Stomach (tissue), 4 donors: ENCODE results near the gene TSHZ2.

Experiments used
- CTCF ChIP-seq, 7 experiments: fragments of 450-650 bp in 4 of 7; fragments of 200-600 bp in 3 of 7; sonication (generic) in 3 of 7; IDR thresholded peaks; one replicate each; pipeline ENCODE4 v1.5.1; 2016 to 2019; ENCODE audit warnings: antibody characterized with exemption in 7 of 7, control low read depth in 2 of 7, mild to moderate bottlenecking in 1 of 7
- EP300 ChIP-seq: sonication (generic); formaldehyde crosslinking; IDR thresholded peaks from one replicate; pipeline ENCODE4 v1.6.1; 2017; ENCODE audit warnings: antibody characterized with exemption
- POLR2A ChIP-seq, 4 donors: fragments of 450-650 bp; IDR thresholded peaks; one replicate each; pipeline ENCODE4 v1.6.1; 2016; ENCODE audit warnings: antibody characterized with exemption in 4 of 4, control low read depth in 2 of 4, mild to moderate bottlenecking in 1 of 4, moderate library complexity in 1 of 4

- TF ChIP-seq CTCF (IDR thresholded peaks at IDR 0.05), result no peak
- no peak for TF ChIP-seq EP300
- no peak for TF ChIP-seq POLR2A (IDR thresholded peaks at IDR 0.05)
These were observed 496.4 kb downstream of the TSHZ2 start for GRCh38 chr20:53468587-53468986.
